ENCODE data around the gene SLC2A4RG. TPM values are rescaled to one million over a fixed set of nuclear protein-coding genes. Genes with fewer than 3 reads are reported as not detected.

The SLC2A4RG gene
- total and polyA plus RNA-seq, 2 donors (not counting 3 experiments of a cell fraction or from before 2014, with no cell fraction given), result 41.7 to 69.4 TPM

GRCh38 chr20:63702751-63703470 lies 36.7 kb upstream of the SLC2A4RG start:
- Histone ChIP-seq H2AFZ (ENCODE audit: low read depth, low read length) (no peak overlapping the region), H3K36me3 (ENCODE audit: control insufficient read depth in 2 of 2, extremely low read depth in 1 of 2, insufficient read depth in 2 of 2, low read length in 2 of 2) (peaks cover 8 to 17% of the 10 kb centered on the region in 2 experiments), H3K27ac (ENCODE audit: insufficient read depth, low read depth, low read length) (no peak overlapping the region), H3K9ac (replicated peaks; ENCODE audit: extremely low read depth, insufficient read depth, low read length) (no peak overlapping the region), H4K20me1 (replicated peaks; ENCODE audit: control insufficient read depth, extremely low read depth, insufficient read depth, low read length) (no peaks in the 10 kb centered on the region), H3K9me1 (replicated peaks; ENCODE audit: control insufficient read depth, extremely low read depth, insufficient read depth, low read length) (no peaks in the 10 kb centered on the region), H3K4me1 (ENCODE audit: control insufficient read depth, extremely low read depth, insufficient read depth, low read length) (peaks cover 23% of the 10 kb centered on the region), H3K4me3 (replicated peaks in 1 of 3; ENCODE audit: insufficient read depth in 1 of 3, low read depth in 1 of 3, low read length in 3 of 3) (no peak overlapping the region), H3K27me3 (ENCODE audit: control insufficient read depth in 2 of 2, insufficient read depth in 2 of 2, low read length in 2 of 2) (no peaks in the 10 kb centered on the region), H3K79me2 (ENCODE audit: control insufficient read depth, insufficient read depth, low read length) (peaks cover 21% of the 10 kb centered on the region), H3K9me3 (replicated peaks; ENCODE audit: control insufficient read depth, insufficient read depth, low read length) (no peaks in the 10 kb centered on the region), H3K4me2 (ENCODE audit: insufficient read depth, low read length) (no peak overlapping the region)
- dilution Hi-C loops (cut with MboI; ENCODE audit: extremely low pct_ligation_motif_present, low sequenced_read_pairs) (no loop called here), intact Hi-C loops (cut with micrococcal nuclease) (no loop called here)
- ChIA-PET POLR2A (no interaction called here), CTCF (no interaction called here)
- no peak for TF ChIP-seq MYC (IDR thresholded peaks at IDR 0.05; ENCODE audit: low read depth, low read length)
- TF ChIP-seq POLR2AphosphoS5 (IDR thresholded peaks at IDR 0.05; ENCODE audit: insufficient read depth, low read depth, low read length), result no peak
- no TSS peak for BruUV-seq (replicated peaks)
- FAIRE-seq (no peak), DNase-seq (ENCODE audit: low read depth, low spot score) (no peak)

- Histone ChIP-seq H2AFZ (ENCODE audit: low read depth, low read length) (no peak overlapping the region), H4K20me1 (replicated peaks; ENCODE audit: control insufficient read depth, extremely low read depth, insufficient read depth, low read length) (no peaks in the 10 kb centered on the region), H3K27ac (ENCODE audit: insufficient read depth, low read depth, low read length) (no peak overlapping the region), H3K9me1 (replicated peaks; ENCODE audit: control insufficient read depth, extremely low read depth, insufficient read depth, low read length) (no peaks in the 10 kb centered on the region), H3K9ac (replicated peaks; ENCODE audit: extremely low read depth, insufficient read depth, low read length) (no peak overlapping the region), H3K4me2 (ENCODE audit: insufficient read depth, low read length) (no peak overlapping the region), H3K36me3 (ENCODE audit: control insufficient read depth in 2 of 2, extremely low read depth in 1 of 2, insufficient read depth in 2 of 2, low read length in 2 of 2) (peaks cover 8 to 17% of the 10 kb centered on the region in 2 experiments), H3K9me3 (replicated peaks; ENCODE audit: control insufficient read depth, insufficient read depth, low read length) (no peaks in the 10 kb centered on the region), H3K4me3 (replicated peaks in 1 of 3; ENCODE audit: insufficient read depth in 1 of 3, low read depth in 1 of 3, low read length in 3 of 3) (no peak overlapping the region), H3K4me1 (ENCODE audit: control insufficient read depth, extremely low read depth, insufficient read depth, low read length) (peaks cover 18% of the 10 kb centered on the region), H3K27me3 (ENCODE audit: control insufficient read depth in 2 of 2, insufficient read depth in 2 of 2, low read length in 2 of 2) (no peaks in the 10 kb centered on the region), H3K79me2 (ENCODE audit: control insufficient read depth, insufficient read depth, low read length) (peaks cover 25% of the 10 kb centered on the region)
- FAIRE-seq (no peak), DNase-seq (ENCODE audit: low read depth, low spot score) (no peak)
- TF ChIP-seq GATA2 (IDR thresholded peaks at IDR 0.05; ENCODE audit: insufficient read depth, insufficient read length, low read depth, low read length) (no peak), FOS (IDR thresholded peaks at IDR 0.05; ENCODE audit: borderline replicate concordance, insufficient read depth, low read length) (no peak), CTCF (IDR thresholded peaks at IDR 0.05; ENCODE audit: extremely low read depth in 1 of 2, insufficient read depth in 1 of 2, low read depth in 1 of 2, low read length in 2 of 2) (no peak), POLR2AphosphoS5 (IDR thresholded peaks at IDR 0.05; ENCODE audit: insufficient read depth, low read depth, low read length) (no peak), EZH2 (IDR thresholded peaks at IDR 0.05; ENCODE audit: borderline replicate concordance, low read depth, low read length, severe bottlenecking) (no peak), MAX (IDR thresholded peaks at IDR 0.05; ENCODE audit: insufficient read depth, insufficient read length) (no peak), MYC (IDR thresholded peaks at IDR 0.05; ENCODE audit: low read depth, low read length) (no peak), POLR2A (IDR thresholded peaks at IDR 0.05; ENCODE audit: low read depth, low read length) (no peak), JUN (IDR thresholded peaks at IDR 0.05; ENCODE audit: borderline replicate concordance, insufficient read depth, insufficient read length, low read depth) (no peak)
- no TSS peak for BruUV-seq (replicated peaks)
- dilution Hi-C loops (cut with MboI; ENCODE audit: extremely low pct_ligation_motif_present, low sequenced_read_pairs) (no loop called here), intact Hi-C loops (cut with micrococcal nuclease) (no loop called here)
- CTCF ChIA-PET, result no interaction called here
- POLR2A ChIA-PET, result no interaction called here
Measured at GRCh38 chr20:63703471-63703975, 36.1 kb upstream of the SLC2A4RG start.
